Liver (tissue), 9 donors: ENCODE results near the gene NRG3. TPM values are rescaled to one million over a fixed set of nuclear protein-coding genes. Genes with fewer than 3 reads are reported as not detected.
A peak's percentile ranks its signal among the peaks of the same experiment; 100 is the strongest.

Source experiments
- DNase-seq: peaks from one replicate; pipeline ENCODE4 v3.0.0-alpha.2; 2017; ENCODE audit warnings: low spot score
- H3K27ac ChIP-seq, 2 donors: one replicate each; pipeline ENCODE4 v1.7.0; 2013; ENCODE audit warnings: inconsistent platforms in 2 of 2, low read length in 2 of 2, control low read depth in 1 of 2, low read depth in 1 of 2, mild to moderate bottlenecking in 1 of 2
- H3K27me3 ChIP-seq, 4 donors: one replicate each; pipeline versions ENCODE4 v1.6.1 to v1.7.0; 2013; ENCODE audit warnings: low read length in 3 of 4, inconsistent platforms in 1 of 4, mild to moderate bottlenecking in 1 of 4, moderate library complexity in 1 of 4; ENCODE audit not compliant: control insufficient read depth in 4 of 4, insufficient read depth in 4 of 4
- H3K36me3 ChIP-seq, 4 donors: one replicate each; pipeline versions ENCODE4 v1.6.1 to v1.7.0; 2013; ENCODE audit warnings: low read length in 3 of 4, mild to moderate bottlenecking in 3 of 4, low read depth in 1 of 4, moderate library complexity in 1 of 4; ENCODE audit not compliant: control insufficient read depth in 4 of 4, insufficient read depth in 3 of 4
- H3K4me1 ChIP-seq, 4 donors: one replicate each; pipeline versions ENCODE4 v1.6.1 to v1.7.0; 2013; ENCODE audit warnings: low read length in 3 of 4, mild to moderate bottlenecking in 3 of 4, moderate library complexity in 1 of 4; ENCODE audit not compliant: control insufficient read depth in 4 of 4, insufficient read depth in 4 of 4
- H3K4me3 ChIP-seq, 3 donors: one replicate each; pipeline versions ENCODE4 v1.6.1 to v1.7.0; 2013; ENCODE audit warnings: low read length in 3 of 3, control low read depth in 1 of 3, low read depth in 1 of 3, mild to moderate bottlenecking in 1 of 3
- H3K9ac ChIP-seq, 2 donors: one replicate each; pipeline ENCODE4 v1.7.0; 2013; ENCODE audit warnings: low read length in 2 of 2, mild to moderate bottlenecking in 2 of 2, moderate library complexity in 2 of 2, control low read depth in 1 of 2, low read depth in 1 of 2
- H3K9me3 ChIP-seq, 4 donors: one replicate each; pipeline versions ENCODE4 v1.6.1 to v1.7.0; 2013; ENCODE audit warnings: low read length in 3 of 4; ENCODE audit not compliant: control insufficient read depth in 4 of 4
- CTCF ChIP-seq: fragments of 150-350 bp; IDR thresholded peaks from 2 replicates; pipeline ENCODE4 v1.5.1; 2017; ENCODE audit warnings: improper control_type of control experiment, low read depth, low read length; ENCODE audit not compliant: missing input control
- FOXA1 ChIP-seq: IDR thresholded peaks from 2 replicates; pipeline ENCODE4 v1.6.1; 2016; ENCODE audit warnings: antibody characterized with exemption
- FOXA2 ChIP-seq: IDR thresholded peaks from 2 replicates; pipeline ENCODE4 v1.6.1; 2016; ENCODE audit warnings: antibody characterized with exemption
- HNF4G ChIP-seq: IDR thresholded peaks from 2 replicates; pipeline ENCODE4 v1.6.1; 2016; ENCODE audit warnings: antibody characterized with exemption
- JUND ChIP-seq, 2 donors: IDR thresholded peaks; 2 replicates each; pipeline ENCODE4 v1.6.1; 2016; ENCODE audit warnings: antibody characterized with exemption in 2 of 2
- MAX ChIP-seq: IDR thresholded peaks from 2 replicates; pipeline ENCODE4 v1.6.1; 2016; ENCODE audit warnings: antibody characterized with exemption
- NR2F2 ChIP-seq: IDR thresholded peaks from 2 replicates; pipeline ENCODE4 v1.6.1; 2016; ENCODE audit warnings: antibody characterized with exemption
- RAD21 ChIP-seq, 2 donors: IDR thresholded peaks; 2 replicates each; pipeline ENCODE4 v1.6.1; 2016; ENCODE audit warnings: antibody characterized with exemption in 2 of 2, mild to moderate bottlenecking in 2 of 2
- REST ChIP-seq: IDR thresholded peaks from 2 replicates; pipeline ENCODE4 v1.6.1; 2016; ENCODE audit warnings: antibody characterized with exemption, mild to moderate bottlenecking
- RXRA ChIP-seq, 2 donors: IDR thresholded peaks; 2 replicates each; pipeline ENCODE4 v1.6.1; 2017 to 2018; ENCODE audit warnings: antibody characterized with exemption in 2 of 2, mild to moderate bottlenecking in 1 of 2
- SP1 ChIP-seq: IDR thresholded peaks from 2 replicates; pipeline ENCODE4 v1.6.1; 2018; ENCODE audit warnings: antibody characterized with exemption, mild to moderate bottlenecking
- TAF1 ChIP-seq: conservative IDR thresholded peaks from 2 replicates; pipeline ENCODE4 v1.6.1; 2016; ENCODE audit warnings: antibody characterized with exemption, mild to moderate bottlenecking
- WGBS: extraction: QIAGEN DNeasy Blood & Tissue Kit; methylation state at CpG from one replicate; pipeline ENCODE4 v1.1.7; 2013; 5-methylcytosine and 5-hydroxymethylcytosine counted together
- polyA plus RNA-seq, 2 donors: library from polyadenylated mRNA; stranded (reverse) in 1 of 2; unstranded in 1 of 2; fragments of 200-250 nt in 1 of 2; fragments of >200 nt in 1 of 2; fragmentation: Nextera tagmentation in 1 of 2; extraction: Ambion mirVana in 1 of 2; gene quantifications; one replicate each; pipeline versions ENCODE4 v1.2.1 to v1.2.3, GENCODE V29; 2013 to 2015
- total RNA-seq, 2 donors: library from RNA; depleted of rRNA; stranded (reverse); fragments of >200 nt; gene quantifications; one replicate each; pipeline ENCODE4 v1.2.3, GENCODE V29; 2014
- donor health status: healthy.
- donor health status: healthy.
- donor health status: healthy.
- donor health status: healthy.
- donor health status: healthy.

The NRG3 gene
- total and polyA plus RNA-seq, 4 donors = 0.24 to 3.7 (median 0.38) TPM

GRCh38 chr10:82827901-82828300, 952.9 kb downstream of the NRG3 start:
- Histone ChIP-seq H3K4me3 (no peak overlapping the region), H3K9ac (no peak overlapping the region)

GRCh38 chr10:82847242-82847641, 972.2 kb downstream of the NRG3 start:
- Histone ChIP-seq H3K4me1 (no peaks in the 10 kb centered on the region), H3K9me3 (no peaks in the 10 kb centered on the region), H3K27me3 (no peaks in the 10 kb centered on the region), H3K4me3 (no peak overlapping the region), H3K27ac (no peak overlapping the region), H3K9ac (no peak overlapping the region), H3K36me3 (no peaks in the 10 kb centered on the region)
- no peak for DNase-seq
- 84% methylated on average over 3 of the region's 3 CpGs for WGBS
- TF ChIP-seq HNF4G (no peak), FOXA1 (no peak), MAX (no peak), JUND (IDR thresholded peaks at IDR 0.05) (no peak), FOXA2 (no peak)

More at GRCh38 chr10:82827901-82828300, 952.9 kb downstream of the NRG3 start:
- Histone ChIP-seq H3K9me3 (no peaks in the 10 kb centered on the region), H3K27ac (no peak overlapping the region), H3K4me1 (no peaks in the 10 kb centered on the region), H3K27me3 (no peaks in the 10 kb centered on the region), H3K36me3 (no peaks in the 10 kb centered on the region)
- 74% methylated on average over 4 of the region's 4 CpGs for WGBS
- DNase-seq = no peak
- no peak for TF ChIP-seq NR2F2
- no peak for TF ChIP-seq FOXA1
- peak in 1 of 2 donors; percentile 5 for TF ChIP-seq RXRA (IDR thresholded peaks at IDR 0.05)
- no peak for TF ChIP-seq MAX
- TF ChIP-seq CTCF = no peak
- TF ChIP-seq REST = no peak

- Histone ChIP-seq H3K9ac (no peak overlapping the region), H3K27me3 (no peaks in the 10 kb centered on the region), H3K36me3 (no peaks in the 10 kb centered on the region), H3K4me1 (no peaks in the 10 kb centered on the region), H3K4me3 (no peak overlapping the region), H3K27ac (no peak overlapping the region), H3K9me3 (no peaks in the 10 kb centered on the region)
- WGBS = 78% methylated on average over 4 of the region's 4 CpGs
- DNase-seq = no peak
- TF ChIP-seq NR2F2 = no peak
- no peak for TF ChIP-seq REST
- TF ChIP-seq SP1 = no peak
- no peak for TF ChIP-seq TAF1
- TF ChIP-seq MAX = no peak
- TF ChIP-seq RAD21 (IDR thresholded peaks at IDR 0.05) = no peak
- no peak for TF ChIP-seq JUND (IDR thresholded peaks at IDR 0.05)
Observed at GRCh38 chr10:82850191-82850590, 975.2 kb downstream of the NRG3 start.
